ENCODE results near the gene ALPK1.
"Not testable (repeated sequence)": the region's sequence is repeated elsewhere in the genome, so short reads cannot be mapped to it uniquely, and the experiment has no call there.

ALPK1 gene

DNA sequence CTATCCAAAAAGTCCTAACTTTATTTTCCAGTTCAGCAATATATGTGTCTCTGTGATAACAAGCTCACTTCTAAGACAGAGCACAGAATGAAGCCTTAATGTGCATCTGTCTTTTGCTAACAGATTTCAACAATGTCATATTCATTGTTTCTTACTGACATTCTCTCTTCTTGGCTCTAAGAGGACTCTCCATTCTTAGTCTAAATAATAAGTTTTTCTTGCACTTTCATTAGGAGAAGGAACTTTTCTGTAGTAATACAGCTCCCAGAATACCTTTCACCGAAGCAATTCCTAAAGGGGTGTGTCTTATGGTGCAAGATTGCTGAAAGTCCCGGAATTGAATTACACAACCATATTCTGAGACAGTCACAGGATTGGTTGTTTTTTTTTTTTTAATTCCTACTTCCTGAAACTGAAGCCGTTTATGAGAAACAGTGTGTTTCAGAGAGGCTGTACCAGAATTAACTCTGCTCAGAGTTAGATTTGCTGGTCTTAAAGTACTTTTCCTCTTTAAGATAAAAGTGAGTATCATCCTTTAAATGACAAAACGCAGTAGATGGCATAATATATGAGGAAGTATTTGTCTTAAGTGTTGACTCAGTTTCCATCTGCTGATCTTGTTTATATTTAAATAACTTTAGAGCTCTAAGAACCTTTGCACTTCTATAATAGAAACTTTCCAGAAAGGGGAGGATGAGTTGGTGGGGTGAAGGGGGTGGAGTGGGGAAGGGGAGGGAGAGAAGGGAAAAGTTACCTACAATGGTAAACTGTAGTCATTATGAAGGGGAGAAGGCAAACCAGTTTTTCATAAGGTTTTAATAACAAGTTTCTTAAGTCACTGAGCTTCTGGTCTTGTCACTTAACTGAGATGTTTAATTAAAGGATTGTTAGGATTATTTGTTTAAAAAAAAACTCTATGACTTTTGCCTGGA lies at the start of gene ALPK1:
ALPK1 (plus strand) TSS at position 421 of the 932 bp plus-strand sequence.
- peak; percentile 94 for DNase-seq

GRCh38 chr4:112251019-112251643 lies 46.0 kb upstream of the ALPK1 start:
- DNase-seq: no peak

- no peak for DNase-seq
Observed at GRCh38 chr4:112252234-112252633, 44.9 kb upstream of the ALPK1 start.

DNA sequence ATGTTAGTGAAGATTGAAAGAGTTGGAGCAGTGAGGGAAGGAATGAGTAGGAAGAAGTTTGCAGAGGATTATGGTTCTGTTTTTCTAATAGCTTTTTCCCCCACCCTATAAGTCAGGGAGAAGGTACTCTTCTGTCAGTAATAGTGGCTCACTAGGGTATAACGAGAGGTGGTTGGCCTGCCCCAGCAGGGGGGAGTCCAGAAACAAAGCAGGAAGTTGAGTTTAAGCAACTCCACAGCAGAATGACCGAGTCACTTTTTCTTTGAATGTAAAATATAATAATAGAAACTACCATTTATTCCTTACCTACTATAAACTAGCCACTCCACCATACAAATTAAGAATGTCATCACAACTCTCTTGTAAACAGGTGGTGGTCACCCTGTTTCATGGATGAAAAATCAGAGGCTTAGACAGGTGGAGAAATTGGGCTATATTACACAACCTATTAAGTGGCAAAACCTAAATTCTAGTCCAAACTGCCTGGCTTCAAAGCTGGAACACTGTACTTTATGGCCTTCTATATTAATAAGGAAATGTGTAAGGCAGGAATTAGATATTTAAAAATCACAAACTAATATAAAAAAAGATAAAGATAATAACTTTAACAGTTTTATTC lies 43.7 kb upstream of the ALPK1 start:
- DNase-seq: peak; percentile 32

GRCh38 chr4:112257098-112257497 lies 40.1 kb upstream of the ALPK1 start:
- DNase-seq: no peak

GRCh38 chr4:112266823-112267222 lies 30.3 kb upstream of the ALPK1 start:
- peak; percentile 35 for DNase-seq

DNA sequence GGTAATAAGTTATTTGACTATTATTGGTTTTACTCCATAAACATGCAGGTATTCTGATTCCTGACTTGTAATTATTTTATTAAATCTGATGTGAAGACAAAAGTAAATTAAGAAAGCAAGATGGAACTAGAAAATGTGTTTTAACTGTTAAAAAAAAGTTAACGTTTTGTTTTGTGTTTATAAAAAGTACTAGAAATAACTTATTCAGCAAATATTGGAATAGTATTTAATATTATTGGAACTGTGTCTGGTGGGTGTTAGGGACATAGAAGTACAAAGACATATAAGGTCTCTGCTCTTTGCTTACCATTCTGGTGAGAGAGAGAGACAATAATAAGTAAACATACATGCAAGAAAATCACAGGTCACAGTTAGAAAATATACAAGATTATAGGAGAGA lies 27.1 kb upstream of the ALPK1 start:
- no peak for DNase-seq

DNA sequence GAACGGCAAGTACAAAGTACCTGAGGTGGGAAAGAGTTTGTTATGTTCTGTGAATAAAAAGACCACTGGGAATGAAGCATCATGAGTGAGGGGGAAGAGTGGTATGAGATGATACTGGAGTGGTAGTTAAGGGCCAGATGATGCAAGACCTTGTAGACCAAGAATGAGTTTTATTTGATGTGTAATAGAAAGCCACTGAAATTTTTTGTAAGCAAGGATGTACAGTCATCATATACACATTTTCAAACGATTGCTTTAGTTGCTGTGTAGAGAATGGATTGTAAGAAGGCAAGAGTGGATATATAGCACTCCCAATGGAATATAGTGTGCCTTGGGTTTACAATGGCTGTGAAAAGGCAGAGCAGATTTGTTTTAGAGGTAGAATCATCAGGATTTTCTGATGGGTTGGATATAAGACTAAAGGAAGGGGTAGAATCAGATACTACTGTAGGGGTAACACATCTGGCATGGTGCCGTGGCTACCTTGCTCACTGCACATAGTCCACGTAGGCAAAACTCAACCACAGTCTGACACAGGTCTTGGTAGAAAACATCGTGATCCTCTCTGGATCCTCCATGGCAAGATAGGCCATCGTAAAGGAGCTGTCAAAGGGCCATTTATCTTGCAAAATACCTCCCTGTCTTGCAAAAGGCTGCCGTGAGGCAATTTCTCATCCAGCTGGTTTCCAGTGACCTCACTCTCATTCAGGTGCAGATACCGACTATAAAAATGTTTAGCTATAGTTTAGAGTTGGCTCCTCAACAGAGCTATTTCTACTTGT lies 26.3 kb upstream of the ALPK1 start:
- no peak for DNase-seq

GRCh38 chr4:112272292-112272691 lies 24.9 kb upstream of the ALPK1 start:
- DNase-seq: no peak

- no peak for DNase-seq
Observed at GRCh38 chr4:112274959-112275358, 22.2 kb upstream of the ALPK1 start.

DNA sequence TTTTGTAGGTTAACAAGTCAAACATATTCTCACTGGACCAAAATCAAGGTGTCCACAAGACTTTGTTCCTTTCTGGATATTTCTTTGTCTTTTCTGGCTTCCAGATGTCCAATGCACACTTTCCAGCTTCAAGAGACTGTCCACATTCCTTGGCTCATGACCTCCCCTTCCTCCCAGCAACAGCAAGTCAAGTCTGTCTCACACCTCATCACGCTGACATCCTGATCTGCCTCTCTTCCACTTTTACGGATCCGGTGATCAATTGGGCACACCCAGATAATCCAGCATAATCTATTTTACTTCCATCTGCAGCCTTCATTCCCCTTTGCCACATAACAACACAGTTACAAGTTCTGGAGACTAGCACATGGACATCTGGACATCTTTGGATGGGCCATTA lies 21.1 kb upstream of the ALPK1 start:
- DNase-seq: no peak

- no peak for DNase-seq
Observed at GRCh38 chr4:112277220-112277619, 19.9 kb upstream of the ALPK1 start.

DNA sequence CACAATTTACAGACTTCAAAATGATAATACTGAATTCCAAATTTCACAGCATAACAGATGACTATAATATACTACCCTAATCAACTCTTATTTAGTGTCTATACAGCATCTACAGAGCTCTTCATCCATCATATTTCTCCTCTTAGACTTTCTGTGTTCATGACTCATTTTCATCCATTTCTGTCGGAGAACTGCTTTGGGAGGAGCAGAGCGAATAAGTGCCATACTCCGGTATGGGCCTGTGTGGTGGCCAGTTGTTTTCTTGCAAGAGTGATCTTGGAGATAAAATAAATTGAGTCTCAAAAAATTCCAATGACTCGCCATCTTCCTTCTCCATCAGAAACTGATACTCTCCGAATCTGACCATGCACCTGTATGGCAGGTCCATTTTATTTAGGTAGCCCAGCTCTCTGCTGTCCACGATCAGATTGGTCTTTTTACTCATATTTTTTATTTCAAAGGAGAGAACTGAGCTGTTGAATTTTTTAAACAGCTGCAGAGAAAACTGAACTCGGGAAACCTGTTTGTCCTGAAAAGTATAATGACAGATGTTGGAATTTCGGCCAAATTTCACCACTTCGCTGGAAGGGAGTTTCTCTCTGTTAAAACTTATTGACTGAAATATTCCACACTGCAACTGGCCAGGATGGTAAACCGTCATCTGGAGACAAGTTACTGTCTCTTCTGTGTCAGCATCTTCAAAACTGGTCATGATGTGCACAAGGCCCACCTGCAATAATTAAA lies 19.3 kb upstream of the ALPK1 start:
- no peak for DNase-seq

DNA sequence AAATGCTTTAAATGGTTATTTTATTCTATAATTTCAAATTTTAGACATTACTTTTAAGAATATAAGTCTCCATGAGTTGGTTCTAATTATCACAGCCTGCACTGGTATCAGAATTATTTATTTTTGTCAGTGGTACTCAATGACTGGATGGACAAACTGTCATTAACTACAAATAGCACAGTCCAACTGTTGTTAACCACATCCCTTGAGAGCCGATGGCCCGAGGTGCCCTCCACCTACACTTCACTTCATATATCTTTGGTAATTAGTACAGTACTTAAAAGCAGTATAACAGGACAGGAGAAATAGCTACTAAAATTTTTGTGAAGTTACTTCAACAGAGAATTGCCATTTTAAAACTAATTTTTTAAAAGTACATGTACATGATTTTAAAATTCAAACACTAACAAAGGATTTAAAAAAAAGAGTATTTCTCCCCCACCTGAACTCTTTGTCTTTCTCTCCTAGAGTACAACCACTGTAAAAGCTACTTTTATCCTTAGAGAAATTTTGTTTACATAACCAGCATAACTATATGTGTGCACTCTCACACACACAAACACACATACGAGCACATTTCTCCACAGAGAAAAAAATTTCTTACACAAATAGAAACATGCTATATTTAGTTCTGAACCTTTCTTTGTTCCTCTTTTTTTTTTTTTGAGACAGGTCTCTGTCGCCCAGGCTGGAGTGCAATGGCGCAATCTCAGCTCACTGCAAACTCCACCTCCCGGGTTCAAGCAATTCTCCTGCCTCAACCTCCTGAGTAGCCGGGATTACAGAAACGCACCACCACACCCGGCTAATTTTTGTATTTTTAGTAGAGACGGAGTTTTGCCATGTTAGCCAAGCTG lies 17.9 kb upstream of the ALPK1 start:
- no peak for DNase-seq

DNA sequence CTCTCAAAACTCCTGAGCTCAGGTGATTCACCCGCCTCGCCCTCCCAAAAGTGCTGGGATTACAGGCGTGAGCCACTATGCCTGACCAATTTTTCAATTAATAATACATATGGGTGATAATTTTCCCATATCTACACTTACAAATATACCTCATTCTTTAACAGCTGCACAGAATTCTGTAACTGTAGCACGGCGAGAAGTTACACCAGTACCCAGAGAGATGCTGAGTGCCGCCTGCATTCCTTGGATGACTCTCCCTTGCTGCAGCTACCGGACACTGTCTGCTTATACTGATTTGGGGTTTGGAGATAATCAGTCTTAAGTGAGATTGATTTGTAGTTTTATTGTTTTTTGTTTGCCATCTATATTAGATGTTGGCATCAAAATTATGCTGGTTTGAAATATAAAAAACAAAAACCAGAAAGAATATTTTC lies 17.3 kb upstream of the ALPK1 start:
- DNase-seq: no peak

- DNase-seq: no peak
Observed at GRCh38 chr4:112280386-112281056, 16.6 kb upstream of the ALPK1 start.

DNA sequence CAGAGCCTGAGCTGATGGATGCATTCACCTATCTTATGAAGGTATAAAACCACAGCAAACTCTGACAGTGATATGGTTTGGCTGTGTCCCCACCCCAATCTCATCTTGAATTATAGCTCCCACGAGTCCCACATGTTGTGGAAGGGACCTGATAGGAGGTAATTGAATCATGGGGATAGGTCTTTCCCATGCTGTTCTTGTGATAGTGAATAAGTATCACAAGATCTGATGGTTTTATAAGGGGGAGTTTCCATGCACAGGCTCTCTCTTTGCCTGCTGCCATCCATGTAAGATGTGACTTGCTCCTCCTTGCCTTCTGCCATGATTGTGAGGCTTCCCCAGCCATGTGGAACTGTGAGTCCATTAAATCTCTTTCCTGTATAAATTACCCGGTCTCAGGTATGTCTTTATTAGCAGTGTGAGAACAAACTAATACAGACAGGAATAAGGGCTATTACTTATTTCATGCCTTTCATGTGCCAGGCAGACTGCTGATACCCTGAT lies 15.2 kb upstream of the ALPK1 start:
- DNase-seq: not testable (repeated sequence)

- DNase-seq: no peak
Observed at GRCh38 chr4:112282860-112283667, 14.1 kb upstream of the ALPK1 start.

GRCh38 chr4:112284166-112284565 lies 13.0 kb upstream of the ALPK1 start:
- DNase-seq: no peak

Measured in suppressor macrophage treated with lipopolysaccharide for 4 hours (primary cell).